Measurements from ENCODE around the gene TCF4.

Gene TCF4

DNA sequence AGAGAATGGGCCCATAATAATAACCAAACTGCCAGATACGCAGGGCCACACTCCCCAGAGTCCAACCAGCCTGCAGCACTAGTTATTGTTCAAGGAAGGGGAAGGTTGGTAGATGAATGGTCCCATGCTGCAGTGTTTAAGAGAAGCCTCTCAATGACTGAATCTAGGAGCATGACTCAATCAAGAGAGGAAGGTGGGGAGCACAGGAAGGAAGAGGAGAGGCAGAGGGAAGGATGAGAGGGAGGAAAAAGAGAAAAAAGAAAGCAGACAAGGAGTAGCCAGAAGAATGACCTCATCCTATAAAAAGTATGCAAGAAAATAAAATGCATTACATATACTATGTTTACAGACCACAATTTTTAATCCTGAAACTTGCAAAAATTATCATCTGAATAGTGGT lies 174.5 kb downstream of the TCF4 start:
- H3K4me3 ChIP-seq (ENCODE audit: low read length), result no peak overlapping the region
- TF ChIP-seq, protein P1, sequence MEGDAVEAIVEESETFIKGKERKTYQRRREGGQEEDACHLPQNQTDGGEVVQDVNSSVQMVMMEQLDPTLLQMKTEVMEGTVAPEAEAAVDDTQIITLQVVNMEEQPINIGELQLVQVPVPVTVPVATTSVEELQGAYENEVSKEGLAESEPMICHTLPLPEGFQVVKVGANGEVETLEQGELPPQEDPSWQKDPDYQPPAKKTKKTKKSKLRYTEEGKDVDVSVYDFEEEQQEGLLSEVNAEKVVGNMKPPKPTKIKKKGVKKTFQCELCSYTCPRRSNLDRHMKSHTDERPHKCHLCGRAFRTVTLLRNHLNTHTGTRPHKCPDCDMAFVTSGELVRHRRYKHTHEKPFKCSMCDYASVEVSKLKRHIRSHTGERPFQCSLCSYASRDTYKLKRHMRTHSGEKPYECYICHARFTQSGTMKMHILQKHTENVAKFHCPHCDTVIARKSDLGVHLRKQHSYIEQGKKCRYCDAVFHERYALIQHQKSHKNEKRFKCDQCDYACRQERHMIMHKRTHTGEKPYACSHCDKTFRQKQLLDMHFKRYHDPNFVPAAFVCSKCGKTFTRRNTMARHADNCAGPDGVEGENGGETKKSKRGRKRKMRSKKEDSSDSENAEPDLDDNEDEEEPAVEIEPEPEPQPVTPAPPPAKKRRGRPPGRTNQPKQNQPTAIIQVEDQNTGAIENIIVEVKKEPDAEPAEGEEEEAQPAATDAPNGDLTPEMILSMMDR (conservative IDR thresholded peaks at IDR 0.05; ENCODE audit: low read depth, low read length), result no peak
- no peak for DNase-seq (ENCODE audit: low read depth)

DNA sequence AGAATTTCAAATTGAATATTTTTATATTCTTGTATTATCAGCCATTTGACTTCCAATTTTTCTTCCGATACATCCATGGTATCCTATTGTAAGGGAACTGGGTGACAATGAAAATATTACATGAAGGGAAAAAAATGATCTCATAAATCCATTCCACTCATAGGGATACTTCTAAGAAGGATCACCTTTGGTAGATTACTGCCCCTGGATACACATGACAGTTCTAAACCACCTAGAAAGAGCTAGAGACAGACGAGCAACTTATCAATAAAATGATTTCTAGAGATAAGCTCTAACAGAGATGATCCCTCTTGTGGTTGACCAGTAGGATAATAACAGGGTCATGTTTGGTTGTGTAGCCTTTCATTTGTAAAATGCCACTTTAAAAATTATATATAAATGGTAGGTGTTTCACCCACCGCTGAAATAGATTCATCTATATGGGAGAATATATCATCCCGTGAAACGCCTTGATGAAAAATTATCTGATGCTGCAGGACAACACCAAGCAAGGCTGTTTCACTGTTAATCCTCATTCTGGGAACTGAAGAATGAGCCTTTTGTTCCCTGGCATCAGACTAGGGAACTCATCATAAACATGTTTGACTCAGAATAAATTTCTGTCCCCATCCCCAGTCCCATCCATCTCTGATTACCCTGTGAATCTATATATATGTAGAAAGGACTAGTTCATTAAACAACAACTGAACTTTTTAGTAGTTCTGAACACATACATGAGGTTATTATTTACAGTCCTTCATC lies 180.0 kb downstream of the TCF4 start:
- H3K4me3 ChIP-seq (ENCODE audit: low read length), result no peak overlapping the region
- no peak for DNase-seq (ENCODE audit: low read depth)
- TF ChIP-seq, protein P1 (conservative IDR thresholded peaks at IDR 0.05; ENCODE audit: low read depth, low read length), result no peak

DNA sequence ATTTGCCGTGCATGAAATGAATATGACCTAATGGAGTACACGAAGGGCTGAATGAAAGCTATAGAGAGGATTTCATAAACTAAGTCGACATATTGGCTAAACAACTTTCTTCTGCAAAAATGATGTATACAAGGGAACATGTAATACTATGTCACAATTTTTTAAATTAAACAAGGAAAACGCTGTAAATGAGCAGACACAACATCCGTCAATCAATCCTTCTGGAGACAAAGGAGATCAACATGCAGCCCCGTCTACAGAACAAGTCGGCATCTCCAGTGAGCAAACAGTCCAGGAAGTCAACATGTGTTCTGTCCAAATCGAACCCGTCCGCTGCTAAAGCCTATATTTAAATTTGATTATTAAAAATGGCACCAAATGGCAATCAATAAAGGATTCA lies 180.8 kb downstream of the TCF4 start:
- TF ChIP-seq, protein P1 (conservative IDR thresholded peaks at IDR 0.05; ENCODE audit: low read depth, low read length), result no peak
- H3K4me3 ChIP-seq (ENCODE audit: low read length), result no peak overlapping the region
- DNase-seq (ENCODE audit: low read depth), result no peak

DNA sequence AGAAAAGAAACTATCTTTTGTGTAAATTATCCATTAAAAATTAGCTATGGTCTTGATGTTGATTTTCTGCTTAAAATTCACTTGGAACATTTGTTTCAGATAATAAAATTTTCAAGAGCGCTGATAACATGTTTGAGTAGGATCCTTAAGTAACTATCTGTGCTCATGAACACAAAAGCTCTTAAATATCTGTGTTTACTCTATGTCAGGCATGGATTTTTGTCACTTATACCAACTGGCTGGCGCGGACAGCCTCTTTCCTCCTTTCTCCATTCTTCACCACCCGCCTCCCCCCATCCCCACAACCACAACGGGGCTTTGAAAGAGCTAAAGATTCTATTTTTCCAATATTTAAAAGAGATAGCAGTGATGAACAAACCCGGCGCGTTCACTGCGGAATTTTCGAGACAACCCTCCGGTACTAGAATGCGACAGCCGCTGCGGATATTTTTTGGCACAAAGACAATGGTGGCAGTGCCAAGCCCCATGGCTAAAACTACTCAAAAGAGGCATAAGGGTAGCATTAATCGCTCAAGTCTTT lies 181.5 kb downstream of the TCF4 start:
- no peak overlapping the region for H3K4me3 ChIP-seq (ENCODE audit: low read length)
- no peak for DNase-seq (ENCODE audit: low read depth)
- TF ChIP-seq, protein P1 (conservative IDR thresholded peaks at IDR 0.05; ENCODE audit: low read depth, low read length), result no peak

DNA sequence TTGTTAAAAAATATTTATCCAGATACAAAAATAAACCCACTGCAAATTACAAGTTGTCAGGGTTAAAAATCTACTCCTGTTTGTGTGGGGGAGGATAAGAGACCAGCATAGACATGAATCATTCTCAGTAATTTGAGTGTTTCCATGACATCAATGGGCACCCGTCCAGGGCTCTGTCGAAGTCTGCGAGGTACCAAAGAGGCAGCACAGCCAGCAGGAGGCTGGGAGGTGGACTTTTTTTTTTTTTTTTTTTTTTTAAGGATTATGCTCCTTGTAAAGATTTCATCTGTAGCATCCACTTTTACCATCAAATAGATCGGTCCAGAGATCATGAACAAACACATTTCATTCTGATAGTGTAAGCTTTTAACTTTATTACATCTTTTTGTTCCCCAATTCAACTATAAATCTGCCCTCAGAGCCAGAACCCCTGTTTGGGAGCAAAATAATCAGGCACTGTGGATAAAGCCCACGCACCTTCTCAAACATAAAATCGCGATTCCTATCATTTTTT lies 182.0 kb downstream of the TCF4 start:
- DNase-seq (ENCODE audit: low read depth), result peak; percentile 87
- H3K4me3 ChIP-seq (ENCODE audit: low read length), result no peak overlapping the region
- TF ChIP-seq, protein P1 (conservative IDR thresholded peaks at IDR 0.05; ENCODE audit: low read depth, low read length), result peak; percentile 34

DNA sequence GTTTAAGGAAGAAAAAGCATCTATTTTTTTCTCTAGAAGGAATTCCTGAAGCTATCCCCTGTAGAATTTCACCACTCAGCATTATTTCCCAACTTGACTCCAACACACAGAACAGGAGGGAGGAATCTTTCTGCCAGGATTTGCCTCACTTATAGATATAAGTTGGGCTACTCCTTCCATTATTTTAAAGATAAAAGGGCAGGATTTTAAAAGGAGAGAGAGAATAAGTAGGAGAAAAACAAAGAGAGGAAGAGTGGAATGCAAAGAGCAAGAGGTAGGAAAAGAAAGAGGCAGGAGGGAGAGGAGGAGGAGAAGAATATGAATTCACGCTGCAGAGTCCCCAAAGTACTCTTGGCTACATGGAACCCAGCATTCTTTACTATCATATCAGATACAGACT lies 182.5 kb downstream of the TCF4 start:
- TF ChIP-seq, protein P1 (conservative IDR thresholded peaks at IDR 0.05; ENCODE audit: low read depth, low read length), result no peak
- no peak for DNase-seq (ENCODE audit: low read depth)
- peak overlapping the region; percentile 4 for H3K4me3 ChIP-seq (ENCODE audit: low read length)
